Hematopoietic multipotent progenitor cell treated with erythropoietin and hydrocortisone succinate and interleukin-3 and kit ligand, for 8 days (in vitro differentiated cells): ENCODE data around the gene SMIM28.
"Not testable (repeated sequence)": the region's sequence is repeated elsewhere in the genome, so short reads cannot be mapped to it uniquely, and the experiment has no call there.

Experiments
- DNase-seq: peaks from one replicate; pipeline ENCODE4 v3.0.0-alpha.2; 2015

SMIM28 gene

GRCh38 chr6:138377844-138378243 lies at the start of gene SMIM28:
Gene SMIM28, plus strand, starts transcription at chr6:138377905. Its CDS starts 168 bp downstream, at chr6:138378073.
- no peak for DNase-seq

- DNase-seq, result no peak
These were observed 49.5 kb upstream of the SMIM28 start for GRCh38 chr6:138328210-138328609.

DNA sequence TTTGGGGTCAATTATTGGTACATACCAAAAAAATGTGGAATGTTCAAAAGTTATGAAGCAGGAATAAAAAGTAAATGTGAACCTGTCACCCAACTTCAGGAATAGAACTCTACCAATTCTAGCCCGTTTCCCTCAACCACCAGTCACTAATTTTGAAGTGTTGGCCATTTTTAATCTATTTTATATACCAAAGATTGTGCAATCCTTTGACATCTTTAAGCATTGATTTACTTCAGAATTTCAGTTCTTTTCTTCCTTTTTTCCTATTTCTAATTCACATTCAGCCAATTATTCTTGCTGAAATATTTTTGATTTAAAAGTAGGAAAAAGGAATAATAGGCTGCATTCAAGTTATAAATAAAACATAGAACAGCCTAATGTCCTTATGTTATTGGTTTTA lies 46.9 kb upstream of the SMIM28 start:
- no peak for DNase-seq

- DNase-seq, result no peak
These were observed 46.3 kb upstream of the SMIM28 start for GRCh38 chr6:138331444-138331843.

DNA sequence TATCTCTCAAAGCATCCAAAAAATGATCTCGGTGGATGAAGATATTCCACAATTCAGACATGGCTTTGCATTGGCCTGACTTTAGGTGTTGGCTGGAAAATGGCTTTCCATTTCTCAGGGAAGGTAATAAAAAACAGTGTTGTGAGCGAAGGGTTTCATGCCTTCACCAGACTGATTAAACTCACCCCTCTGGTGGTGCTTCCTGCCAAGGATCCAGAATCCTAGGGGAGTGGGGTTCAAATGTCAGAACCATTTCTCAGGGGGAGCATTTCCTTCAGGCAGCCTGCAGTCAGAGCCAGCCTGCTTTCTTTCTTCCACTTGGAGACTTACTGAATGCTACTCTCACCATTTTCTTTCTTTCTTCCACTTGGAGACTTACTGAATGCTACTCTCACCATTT lies 45.7 kb upstream of the SMIM28 start:
- no peak for DNase-seq

DNA sequence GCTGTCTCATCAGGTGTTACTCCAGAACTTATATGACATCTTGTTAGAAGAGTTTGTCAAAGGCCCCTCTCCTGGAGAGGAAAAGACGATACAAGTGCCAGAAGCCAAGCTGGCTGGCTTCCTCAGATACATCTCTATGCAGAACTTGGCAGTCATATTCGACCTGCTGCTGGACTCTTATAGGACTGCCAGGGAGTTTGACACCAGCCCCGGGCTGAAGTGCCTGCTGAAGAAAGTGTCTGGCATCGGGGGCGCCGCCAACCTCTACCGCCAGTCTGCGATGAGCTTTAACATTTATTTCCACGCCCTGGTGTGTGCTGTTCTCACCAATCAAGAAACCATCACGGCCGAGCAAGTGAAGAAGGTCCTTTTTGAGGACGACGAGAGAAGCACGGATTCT lies 43.7 kb upstream of the SMIM28 start:
- no peak for DNase-seq

DNA sequence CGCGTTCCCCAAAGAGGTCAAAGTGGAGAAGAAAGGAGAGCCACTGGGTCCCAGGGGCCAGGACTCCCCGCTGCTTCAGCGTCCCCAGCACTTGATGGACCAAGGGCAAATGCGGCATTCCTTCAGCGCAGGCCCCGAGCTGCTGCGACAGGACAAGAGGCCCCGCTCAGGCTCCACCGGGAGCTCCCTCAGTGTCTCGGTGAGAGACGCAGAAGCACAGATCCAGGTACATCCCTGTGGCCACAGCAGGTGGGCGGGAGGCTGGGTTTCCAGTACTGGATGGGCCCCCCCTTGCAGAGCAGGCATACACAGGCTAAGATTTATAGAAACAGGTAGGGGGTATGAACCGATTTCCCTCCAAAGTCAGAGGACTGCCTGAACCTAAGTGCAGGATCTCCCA lies 42.7 kb upstream of the SMIM28 start:
- DNase-seq, result no peak

DNA sequence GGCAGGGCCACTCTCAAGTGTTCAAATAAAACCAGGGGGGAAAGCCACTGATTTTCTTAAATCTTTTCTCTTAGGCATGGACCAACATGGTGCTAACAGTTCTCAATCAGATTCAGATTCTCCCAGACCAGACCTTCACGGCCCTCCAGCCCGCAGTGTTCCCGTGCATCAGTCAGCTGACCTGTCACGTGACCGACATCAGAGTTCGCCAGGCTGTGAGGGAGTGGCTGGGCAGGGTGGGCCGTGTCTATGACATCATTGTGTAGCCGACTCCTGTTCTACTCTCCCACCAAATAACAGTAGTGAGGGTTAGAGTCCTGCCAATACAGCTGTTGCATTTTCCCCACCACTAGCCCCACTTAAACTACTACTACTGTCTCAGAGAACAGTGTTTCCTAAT lies 41.5 kb upstream of the SMIM28 start:
- DNase-seq, result no peak

DNA sequence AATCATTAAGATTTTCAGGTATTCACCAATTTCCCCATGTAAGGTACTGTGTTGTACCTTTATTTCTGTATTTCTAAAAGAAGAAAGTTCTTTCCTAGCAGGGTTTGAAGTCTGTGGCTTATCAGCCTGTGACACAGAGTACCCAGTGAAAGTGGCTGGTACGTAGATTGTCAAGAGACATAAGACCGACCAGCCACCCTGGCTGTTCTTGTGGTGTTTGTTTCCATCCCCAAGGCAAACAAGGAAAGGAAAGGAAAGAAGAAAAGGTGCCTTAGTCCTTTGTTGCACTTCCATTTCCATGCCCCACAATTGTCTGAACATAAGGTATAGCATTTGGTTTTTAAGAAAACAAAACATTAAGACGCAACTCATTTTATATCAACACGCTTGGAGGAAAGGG lies 40.6 kb upstream of the SMIM28 start:
- no peak for DNase-seq

DNA sequence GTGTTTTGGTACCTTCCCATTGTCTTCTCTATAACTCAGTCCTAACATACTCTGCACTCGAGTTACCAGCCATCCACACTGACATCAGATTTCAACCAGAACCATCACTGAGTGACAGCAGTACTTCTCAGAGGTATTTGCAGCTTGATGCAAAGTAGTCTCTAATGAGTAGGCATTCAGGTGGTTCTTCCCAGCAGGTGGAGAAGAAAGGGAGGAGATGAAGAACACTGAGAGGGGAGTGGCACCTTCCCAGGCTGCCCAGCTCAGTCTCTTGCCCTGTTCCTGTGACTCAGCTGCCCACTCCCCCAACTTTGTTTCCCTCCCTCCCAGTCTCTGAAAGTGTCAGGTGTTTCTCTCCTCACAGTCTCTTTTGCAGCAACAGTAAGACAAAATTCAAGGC lies 38.7 kb upstream of the SMIM28 start:
- DNase-seq, result no peak

GRCh38 chr6:138341176-138341575 lies 36.5 kb upstream of the SMIM28 start:
- no peak for DNase-seq

- no peak for DNase-seq
These were observed 34.6 kb upstream of the SMIM28 start for GRCh38 chr6:138343112-138343511.

DNA sequence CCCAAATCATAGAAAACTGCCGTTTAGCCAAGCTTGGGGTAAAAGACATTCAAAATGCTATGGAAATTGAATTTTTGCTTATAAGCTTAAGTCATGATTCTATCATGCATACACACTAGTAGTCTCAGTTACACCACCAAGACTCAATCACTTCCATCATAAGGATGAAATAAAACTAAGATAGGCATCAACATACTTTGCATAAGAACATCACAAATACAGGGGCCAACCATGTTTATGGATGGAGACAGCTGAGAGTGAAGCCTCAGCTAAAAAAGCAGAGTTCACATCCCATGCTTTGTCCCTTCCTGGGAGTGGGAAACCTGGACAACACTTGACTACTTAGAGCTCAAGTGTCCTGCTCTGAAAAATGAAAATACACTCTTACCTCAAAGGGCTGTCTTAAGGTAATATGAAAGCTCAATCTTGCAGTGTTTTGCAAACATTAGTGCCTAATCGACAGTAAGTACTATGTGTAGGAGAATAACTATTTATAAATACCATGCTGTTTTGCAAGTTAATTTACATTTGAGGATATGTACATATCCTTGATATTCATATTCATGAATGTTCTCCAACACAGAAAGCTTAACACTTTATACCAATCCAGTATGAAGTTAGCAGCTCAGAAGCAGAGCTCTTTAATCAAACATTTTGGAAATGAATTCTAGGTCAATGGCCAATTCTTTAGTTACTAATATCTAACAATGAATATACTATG lies 32.0 kb upstream of the SMIM28 start:
- no peak for DNase-seq

- no peak for DNase-seq
These were observed 31.2 kb upstream of the SMIM28 start for GRCh38 chr6:138346302-138347195.

DNA sequence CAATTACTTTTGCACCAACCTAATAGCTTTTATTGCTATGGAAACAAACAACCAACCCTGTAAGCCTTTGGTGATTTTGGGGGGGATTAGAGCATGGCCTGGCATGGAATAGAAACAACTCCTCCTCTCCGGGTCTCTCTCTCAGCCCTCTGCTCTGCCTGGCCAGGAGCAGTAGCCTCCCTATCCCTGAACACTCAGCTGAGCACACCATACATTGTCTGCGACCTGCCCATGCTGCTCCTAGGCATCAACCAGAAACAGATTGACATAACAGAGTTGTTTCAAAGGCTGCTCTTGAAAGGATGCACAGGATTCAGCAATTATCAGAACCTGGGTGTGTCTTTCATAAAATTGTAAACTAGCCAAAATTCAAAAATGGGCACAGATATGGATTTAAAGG lies 29.8 kb upstream of the SMIM28 start:
- DNase-seq, result no peak

DNA sequence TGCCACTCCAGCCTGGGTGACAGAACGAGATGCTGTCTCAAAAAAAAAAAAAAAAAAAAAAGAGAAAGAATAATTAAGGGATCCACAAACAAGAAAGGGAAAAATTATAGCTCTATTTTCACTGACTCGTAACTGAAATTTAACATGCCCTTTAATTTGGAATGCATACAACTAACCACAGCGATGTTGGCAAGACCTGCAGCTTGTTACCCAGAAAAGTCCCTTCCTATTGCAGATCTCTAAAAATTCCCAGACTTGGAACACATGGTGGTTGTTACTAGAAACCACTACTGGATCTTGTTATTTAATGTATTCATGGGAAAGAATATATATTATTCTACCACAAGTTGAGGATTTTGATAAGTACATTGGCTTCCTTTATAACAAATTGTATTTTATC lies 27.8 kb upstream of the SMIM28 start:
- DNase-seq, result no peak

DNA sequence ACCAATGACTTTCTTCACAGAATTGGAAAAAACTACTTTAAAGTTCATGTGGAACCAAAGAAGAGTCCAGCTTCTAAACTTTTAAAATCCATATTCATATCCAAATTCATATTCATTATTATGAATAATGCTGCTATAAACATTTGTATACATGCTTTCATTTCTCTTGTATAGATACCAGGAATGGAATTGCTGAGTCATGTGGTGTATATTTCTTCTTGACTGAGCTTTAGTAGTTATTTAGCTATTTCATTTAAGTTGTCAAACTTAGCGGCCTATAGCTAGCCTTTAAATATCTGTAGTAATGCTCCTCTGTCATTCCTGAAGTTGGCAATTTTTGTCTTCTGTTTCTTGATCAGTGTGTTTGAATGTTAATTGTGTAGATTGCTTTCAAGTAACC lies 19.8 kb upstream of the SMIM28 start:
- DNase-seq, result no peak

DNA sequence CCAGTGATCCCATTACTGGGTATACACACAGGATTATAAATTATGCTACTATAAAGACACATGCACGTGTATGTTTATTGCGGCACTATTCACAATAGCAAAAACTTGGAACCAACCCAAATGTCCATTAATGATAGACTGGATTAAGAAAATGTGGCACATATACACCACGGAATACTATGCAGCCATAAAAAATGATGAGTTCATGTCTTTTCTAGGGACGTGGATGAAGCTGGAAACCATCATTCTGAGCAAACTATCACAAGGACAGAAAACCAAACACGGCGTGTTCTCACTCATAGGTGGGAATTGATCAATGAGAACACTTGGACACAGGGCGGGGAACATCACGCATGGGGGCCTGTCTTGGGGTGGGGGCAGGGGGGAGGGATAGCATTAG lies 9.0 kb upstream of the SMIM28 start:
- DNase-seq, result not testable (repeated sequence)

GRCh38 chr6:138370631-138371451 lies 6.9 kb upstream of the SMIM28 start:
- no peak for DNase-seq

GRCh38 chr6:138371452-138371711 lies 6.3 kb upstream of the SMIM28 start:
- DNase-seq, result no peak

GRCh38 chr6:138371720-138372119 lies 6.0 kb upstream of the SMIM28 start:
- no peak for DNase-seq

GRCh38 chr6:138372711-138373463 lies 4.8 kb upstream of the SMIM28 start:
- DNase-seq, result no peak

DNA sequence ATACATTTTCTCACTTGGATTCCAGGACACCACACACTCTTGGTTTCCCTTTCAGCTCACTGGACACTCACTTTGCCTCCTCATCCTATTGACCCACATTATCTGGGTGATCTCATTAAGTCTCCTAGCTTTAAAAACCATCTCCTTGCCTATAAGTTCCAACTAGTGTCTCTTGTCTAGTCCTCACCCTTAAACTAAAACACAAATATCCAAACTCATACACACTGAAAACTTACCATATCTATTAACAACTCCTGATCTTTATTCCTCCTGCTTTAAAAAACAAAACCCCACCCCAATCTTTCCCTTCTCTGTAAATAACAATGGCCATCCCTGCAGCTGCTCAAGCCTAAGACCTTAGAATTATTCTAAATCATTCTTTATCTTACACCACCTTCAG lies 3.5 kb upstream of the SMIM28 start:
- no peak for DNase-seq
